Left colon (tissue), 2 donors: ENCODE measurements around the gene TBXA2R. TPM values are rescaled to one million over a fixed set of nuclear protein-coding genes. Genes with fewer than 3 reads are reported as not detected.

ENCODE experiments used
- ATAC-seq: fragments of 200-7000 bp; cut with Tn5 transposase; one replicate; pipeline ENCODE4 v1.9.1; 2020; ENCODE audit warnings: mild to moderate bottlenecking, moderate library complexity
- DNase-seq, 2 donors: peaks; one replicate each; pipeline ENCODE4 v3.0.0-alpha.2; 2020
- intact Hi-C, 2 donors: fragments of 100-400 bp; cut with DNase I in 1 of 2; cut with micrococcal nuclease in 1 of 2; formaldehyde crosslinking; loops; one replicate each; pipeline versions ENCODE4 v1.11.2 to v1.14.0; 2022; cut with DNase I, micrococcal nuclease
- total RNA-seq, 2 donors: library from RNA; stranded (reverse); fragmentation: NEBNext Ultra II Directional; extraction: Animal tissue kit (Norgen Biotek cat#: 25700); gene quantifications; one replicate each; pipeline ENCODE4 v1.2.1, GENCODE V29; 2021
- donor health status: DM: no; HTN: no; CAD: no.
- donor health status: DM: yes; HTN: yes; CAD: no.

TBXA2R gene
- total RNA-seq, 2 donors from 2014 or later: 0.64 to 1.0 TPM

GRCh38 chr19:3622224-3622623, 15.5 kb upstream of the TBXA2R start:
- DNase-seq (no peak), ATAC-seq (no peak)
- intact Hi-C loops: loop anchor here in 1 of 2 donors (5.0 kb wide), 1 partner anchor 75 kb away; no protein-coding TSS in a partner anchor

- intact Hi-C loops: loop anchor here in 1 of 2 donors (5.0 kb wide), 1 partner anchor 74 kb away; no protein-coding TSS in a partner anchor
- DNase-seq (no peak), ATAC-seq (no peak)
Measured at GRCh38 chr19:3621689-3622088, 15.0 kb upstream of the TBXA2R start.

GRCh38 chr19:3620817-3621547, 14.3 kb upstream of the TBXA2R start:
- ATAC-seq: no peak
- intact Hi-C loops: loop anchor here in 1 of 2 donors (5.0 kb wide), 1 partner anchor 74 kb away; no protein-coding TSS in a partner anchor
- no peak for DNase-seq

- intact Hi-C loops: loop anchor here in 1 of 2 donors (5.0 kb wide), 1 partner anchor 73 kb away; no protein-coding TSS in a partner anchor
- DNase-seq (no peak), ATAC-seq (no peak)
Measured at GRCh38 chr19:3620145-3620816, 13.6 kb upstream of the TBXA2R start.

- ATAC-seq (no peak), DNase-seq (no peak)
- intact Hi-C loops: loop anchor here (5.0 kb wide), 1 partner anchor 72 kb away; no protein-coding TSS in a partner anchor
Measured at GRCh38 chr19:3619631-3620012, 12.9 kb upstream of the TBXA2R start.

GRCh38 chr19:3618811-3619630, 12.3 kb upstream of the TBXA2R start:
- intact Hi-C loops: loop anchor here in 1 of 2 donors (5.0 kb wide), 1 partner anchor 72 kb away; no protein-coding TSS in a partner anchor
- DNase-seq (no peak), ATAC-seq (no peak)

- ATAC-seq (peak; percentile 75), DNase-seq (peak; percentile 58 to 72)
- intact Hi-C loops: loop anchor here in 1 of 2 donors (5.0 kb wide), 1 partner anchor 71 kb away; no protein-coding TSS in a partner anchor
Measured at GRCh38 chr19:3618144-3618810, 11.6 kb upstream of the TBXA2R start.

- intact Hi-C loops: loop anchor here in 1 of 2 donors (5.0 kb wide), 1 partner anchor 70 kb away; no protein-coding TSS in a partner anchor
- ATAC-seq (peak; percentile 56), DNase-seq (no peak)
Measured at GRCh38 chr19:3617463-3617862, 10.8 kb upstream of the TBXA2R start.

GRCh38 chr19:3615524-3616135, 9.0 kb upstream of the TBXA2R start:
- intact Hi-C loops: loop anchor here in 1 of 2 donors (5.0 kb wide), 1 partner anchor 68 kb away; no protein-coding TSS in a partner anchor
- DNase-seq (no peak), ATAC-seq (no peak)

- DNase-seq (no peak), ATAC-seq (no peak)
- intact Hi-C loops: loop anchor here in 1 of 2 donors (5.0 kb wide), 1 partner anchor 68 kb away; no protein-coding TSS in a partner anchor
Measured at GRCh38 chr19:3614858-3615505, 8.3 kb upstream of the TBXA2R start.

- intact Hi-C loops: no loop called here
- ATAC-seq: no peak
- DNase-seq: no peak
Measured at GRCh38 chr19:3613818-3614661, 7.4 kb upstream of the TBXA2R start.

- DNase-seq: no peak
Measured at GRCh38 chr19:3612901-3613741, 6.4 kb upstream of the TBXA2R start.

GRCh38 chr19:3612330-3612729, 5.7 kb upstream of the TBXA2R start:
- intact Hi-C loops: no loop called here
- no peak for DNase-seq
- no peak for ATAC-seq

More at GRCh38 chr19:3612901-3613741, 6.4 kb upstream of the TBXA2R start:
- ATAC-seq: no peak
- intact Hi-C loops: no loop called here

- ATAC-seq (no peak), DNase-seq (no peak)
- intact Hi-C loops: no loop called here
Measured at GRCh38 chr19:3611841-3612240, 5.2 kb upstream of the TBXA2R start.
